Endothelial cell of umbilical vein (primary cell): ENCODE data around the gene EXOC3. TPM values are rescaled to one million over a fixed set of nuclear protein-coding genes. Genes with fewer than 3 reads are reported as not detected.

ENCODE experiments used
- BruUV-seq: library from RNA; stranded (reverse); fragments of 400-500 nt; replicated peaks from 2 replicates; lab custom pipeline; 2021; lab: Mats Ljungman, UMichigan
- CTCF ChIA-PET: fragments of 300-600, 350-600 bp; sonication (Branson Sonifier 250); formaldehyde crosslinking; loops from one replicate; lab custom pipeline; 2021; ENCODE audit warnings: antibody characterized with exemption, inconsistent platforms; lab: Charles Lee
- POLR2A ChIA-PET: fragments of 300-600, 350-600 bp; sonication (Branson Sonifier 250); formaldehyde crosslinking; loops from one replicate; lab custom pipeline; 2021; ENCODE audit warnings: antibody characterized with exemption, inconsistent platforms; lab: Charles Lee
- DNase-seq: peaks from one replicate; pipeline ENCODE4 v3.0.0-alpha.2; 2011; ENCODE audit warnings: low read depth, low spot score
- FAIRE-seq: peaks from 2 replicates; lab custom pipeline; 2011; peaks lifted over from hg19 to GRCh38; lab: Jason Lieb, UNC
- H2AFZ ChIP-seq: 2 replicates; pipeline ENCODE4 v1.6.0; 2012; ENCODE audit warnings: low read depth, low read length, control low read depth, inconsistent platforms
- H3K27ac ChIP-seq: 2 replicates; pipeline ENCODE4 v1.5.1; 2011; ENCODE audit warnings: low read depth, mild to moderate bottlenecking, control low read depth, low read length, moderate library complexity; ENCODE audit not compliant: insufficient read depth
- H3K27me3 ChIP-seq, 2 experiments: 2 replicates each; pipeline versions ENCODE4 v1.6.0 to v1.6.1; 2011; ENCODE audit warnings: low read length in 2 of 2, mixed read lengths in 1 of 2; ENCODE audit not compliant: control insufficient read depth in 2 of 2, insufficient read depth in 2 of 2
- H3K36me3 ChIP-seq, 2 experiments: 2 replicates in 1 of 2; 3 replicates in 1 of 2; pipeline ENCODE4 v1.5.1; 2011; ENCODE audit warnings: low read length in 2 of 2, mild to moderate bottlenecking in 1 of 2, moderate library complexity in 1 of 2; ENCODE audit not compliant: control insufficient read depth in 2 of 2, insufficient read depth in 2 of 2; ENCODE audit errors: extremely low read depth in 1 of 2
- H3K4me1 ChIP-seq: 3 replicates; pipeline ENCODE4 v1.5.1; 2011; ENCODE audit warnings: mild to moderate bottlenecking, low read length; ENCODE audit not compliant: control insufficient read depth, insufficient read depth; ENCODE audit errors: extremely low read depth
- H3K4me2 ChIP-seq: 2 replicates; pipeline ENCODE4 v1.6.1; 2011; ENCODE audit warnings: low read length, control low read depth, mixed read lengths; ENCODE audit not compliant: insufficient read depth
- H3K4me3 ChIP-seq, 3 experiments: fragments of 200-600 bp in 1 of 3; sonication (generic), shearing (Covaris generic) in 1 of 3; replicated peaks in 1 of 3; 2 replicates each; pipeline ENCODE4 v1.5.1; 2011 to 2016; ENCODE audit warnings: control low read depth in 3 of 3, low read length in 3 of 3, mild to moderate bottlenecking in 2 of 3, inconsistent platforms in 1 of 3, low read depth in 1 of 3, moderate library complexity in 1 of 3; ENCODE audit not compliant: insufficient read depth in 1 of 3
- H3K79me2 ChIP-seq: 2 replicates; pipeline ENCODE4 v1.6.0; 2012; ENCODE audit warnings: low read length, inconsistent platforms; ENCODE audit not compliant: control insufficient read depth, insufficient read depth
- H3K9ac ChIP-seq: replicated peaks from 2 replicates; pipeline ENCODE3; 2011; ENCODE audit warnings: low read length, control low read depth; ENCODE audit not compliant: insufficient read depth; ENCODE audit errors: extremely low read depth
- H3K9me1 ChIP-seq: replicated peaks from 3 replicates; pipeline ENCODE4 v1.6.0; 2011; ENCODE audit warnings: mild to moderate bottlenecking, low read length; ENCODE audit not compliant: control insufficient read depth, insufficient read depth; ENCODE audit errors: extremely low read depth
- H3K9me3 ChIP-seq: replicated peaks from 2 replicates; pipeline ENCODE4 v1.5.1; 2012; ENCODE audit warnings: low read length, inconsistent platforms; ENCODE audit not compliant: control insufficient read depth, insufficient read depth
- H4K20me1 ChIP-seq: replicated peaks from 2 replicates; pipeline ENCODE3; 2011; ENCODE audit warnings: mild to moderate bottlenecking, low read length; ENCODE audit not compliant: control insufficient read depth, insufficient read depth; ENCODE audit errors: extremely low read depth
- EZH2 ChIP-seq: IDR thresholded peaks from 2 replicates; pipeline ENCODE4 v1.6.1; 2012; ENCODE audit warnings: borderline replicate concordance, low read depth, mild to moderate bottlenecking, moderate library complexity, low read length, inconsistent platforms; ENCODE audit not compliant: severe bottlenecking
- FOS ChIP-seq: IDR thresholded peaks from 2 replicates; pipeline ENCODE4 v1.6.1; 2011; ENCODE audit warnings: mild to moderate bottlenecking, low read length, moderate library complexity, borderline replicate concordance; ENCODE audit not compliant: insufficient read depth
- GATA2 ChIP-seq: IDR thresholded peaks from 2 replicates; pipeline ENCODE4 v1.7.0; 2011; ENCODE audit warnings: low read depth, mild to moderate bottlenecking, moderate library complexity, mixed read lengths, low read length; ENCODE audit not compliant: insufficient read length, insufficient read depth
- JUN ChIP-seq: IDR thresholded peaks from 2 replicates; pipeline ENCODE4 v1.6.1; 2011; ENCODE audit warnings: borderline replicate concordance, low read depth; ENCODE audit not compliant: insufficient read length, insufficient read depth
- MYC ChIP-seq: IDR thresholded peaks from one replicate; pipeline ENCODE4 v1.6.1; 2011; ENCODE audit warnings: mild to moderate bottlenecking, low read depth, low read length
- POLR2A ChIP-seq: IDR thresholded peaks from 2 replicates; pipeline ENCODE4 v1.6.1; 2012; ENCODE audit warnings: low read depth, mild to moderate bottlenecking, control low read depth, low read length
- POLR2AphosphoS5 ChIP-seq: IDR thresholded peaks from 2 replicates; pipeline ENCODE4 v1.6.1; 2012; ENCODE audit warnings: low read depth, mild to moderate bottlenecking, control low read depth, low read length, moderate library complexity; ENCODE audit not compliant: insufficient read depth
- dilution Hi-C: fragments of 300-500 bp; cut with MboI; formaldehyde crosslinking; loops from one replicate; pipeline ENCODE4 v1.15.0; 2019; ENCODE audit warnings: low sequenced_read_pairs; ENCODE audit not compliant: extremely low pct_ligation_motif_present
- intact Hi-C: fragments of 100-400 bp; cut with micrococcal nuclease; formaldehyde crosslinking; loops from one replicate; pipeline ENCODE4 v1.10.0; 2022
- polyA plus RNA-seq, 4 experiments: library from polyadenylated mRNA; depleted of rRNA in 3 of 4; stranded (reverse) in 3 of 4; unstranded in 1 of 4; fragments of >200 nt; gene quantifications; 2 replicates each; pipeline versions ENCODE4 v1.2.1 to v1.2.3, GENCODE V29; 2011 to 2012; ENCODE audit warnings: missing spikeins in 1 of 4
- total RNA-seq: library from RNA; stranded (reverse); gene quantifications from 2 replicates; pipeline ENCODE4 v1.2.3, GENCODE V29; 2021
- TF ChIP-seq, protein P1 (sequence below), 2 donors: IDR thresholded peaks; 1 replicate in 1 of 2; 2 replicates in 1 of 2; pipeline ENCODE4 v1.5.1; 2011; ENCODE audit warnings: low read length in 2 of 2, mild to moderate bottlenecking in 2 of 2, moderate library complexity in 2 of 2, control low read depth in 1 of 2, inconsistent platforms in 1 of 2, low read depth in 1 of 2; ENCODE audit not compliant: insufficient read depth in 1 of 2; ENCODE audit errors: extremely low read depth in 1 of 2
- TF ChIP-seq, protein P2 (sequence below): IDR thresholded peaks from 2 replicates; pipeline ENCODE4 v1.6.1; 2011; ENCODE audit not compliant: insufficient read depth, insufficient read length

Gene EXOC3
- total and polyA plus RNA-seq, 2 donors (not counting 3 experiments of a cell fraction or from before 2014, with no cell fraction given), result 26.4 to 52.9 TPM

DNA sequence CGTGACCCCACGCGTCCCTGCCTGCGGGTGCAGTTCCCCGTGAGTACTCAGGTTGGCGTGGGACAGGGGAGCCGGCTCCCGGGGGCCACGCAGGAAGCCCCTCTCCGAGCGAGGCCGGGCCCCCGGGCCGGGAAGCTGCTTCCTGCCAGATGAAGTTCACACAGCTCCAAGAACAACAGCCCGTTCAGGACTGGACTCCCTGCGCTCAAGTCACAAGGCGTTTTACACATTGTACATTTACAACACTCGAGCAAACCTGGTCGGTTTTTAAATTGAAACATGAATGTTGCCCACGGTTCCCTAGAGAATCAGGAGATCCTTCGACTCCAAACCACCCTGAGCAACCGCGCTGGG is 58.8 kb downstream of the EXOC3 start:
- Histone ChIP-seq H3K4me2 (no peak overlapping the region), H3K27me3 (peaks cover 0 to 3% of the 10 kb centered on the region in 2 experiments), H3K27ac (no peak overlapping the region), H3K79me2 (no peaks in the 10 kb centered on the region), H3K9ac (no peak overlapping the region), H4K20me1 (no peaks in the 10 kb centered on the region), H3K36me3 (no peaks in the 10 kb centered on the region), H3K9me3 (no peaks in the 10 kb centered on the region), H3K9me1 (no peaks in the 10 kb centered on the region), H3K4me3 (no peak overlapping the region), H3K4me1 (no peaks in the 10 kb centered on the region), H2AFZ (peak overlapping the region; percentile 38)
- DNase-seq (peak; percentile 26), FAIRE-seq (no peak)
- dilution Hi-C loops, result no loop called here
- no peak for TF ChIP-seq JUN
- TF ChIP-seq MYC, result no peak
- TF ChIP-seq, protein P1, sequence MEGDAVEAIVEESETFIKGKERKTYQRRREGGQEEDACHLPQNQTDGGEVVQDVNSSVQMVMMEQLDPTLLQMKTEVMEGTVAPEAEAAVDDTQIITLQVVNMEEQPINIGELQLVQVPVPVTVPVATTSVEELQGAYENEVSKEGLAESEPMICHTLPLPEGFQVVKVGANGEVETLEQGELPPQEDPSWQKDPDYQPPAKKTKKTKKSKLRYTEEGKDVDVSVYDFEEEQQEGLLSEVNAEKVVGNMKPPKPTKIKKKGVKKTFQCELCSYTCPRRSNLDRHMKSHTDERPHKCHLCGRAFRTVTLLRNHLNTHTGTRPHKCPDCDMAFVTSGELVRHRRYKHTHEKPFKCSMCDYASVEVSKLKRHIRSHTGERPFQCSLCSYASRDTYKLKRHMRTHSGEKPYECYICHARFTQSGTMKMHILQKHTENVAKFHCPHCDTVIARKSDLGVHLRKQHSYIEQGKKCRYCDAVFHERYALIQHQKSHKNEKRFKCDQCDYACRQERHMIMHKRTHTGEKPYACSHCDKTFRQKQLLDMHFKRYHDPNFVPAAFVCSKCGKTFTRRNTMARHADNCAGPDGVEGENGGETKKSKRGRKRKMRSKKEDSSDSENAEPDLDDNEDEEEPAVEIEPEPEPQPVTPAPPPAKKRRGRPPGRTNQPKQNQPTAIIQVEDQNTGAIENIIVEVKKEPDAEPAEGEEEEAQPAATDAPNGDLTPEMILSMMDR (IDR thresholded peaks at IDR 0.05; ENCODE audit: extremely low read depth in 1 of 2, insufficient read depth in 1 of 2, low read depth in 1 of 2, low read length in 2 of 2), result no peak
- no peak for TF ChIP-seq POLR2A
- TF ChIP-seq, protein P2, sequence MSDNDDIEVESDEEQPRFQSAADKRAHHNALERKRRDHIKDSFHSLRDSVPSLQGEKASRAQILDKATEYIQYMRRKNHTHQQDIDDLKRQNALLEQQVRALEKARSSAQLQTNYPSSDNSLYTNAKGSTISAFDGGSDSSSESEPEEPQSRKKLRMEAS, result no peak
- TF ChIP-seq EZH2, result no peak
- no peak for TF ChIP-seq POLR2AphosphoS5
- no peak for TF ChIP-seq FOS
- no peak for TF ChIP-seq GATA2
- ChIA-PET POLR2A (no interaction called here), CTCF (interaction anchor here (0.6 to 1.2 kb wide), 2 partner anchors 9 to 55 kb away, joined by 3 to 4 read pairs; no protein-coding TSS in a partner anchor)
- intact Hi-C loops, result no loop called here
- BruUV-seq, result no TSS peak
